ENCODE data around the gene PIGS.

Gene PIGS

DNA sequence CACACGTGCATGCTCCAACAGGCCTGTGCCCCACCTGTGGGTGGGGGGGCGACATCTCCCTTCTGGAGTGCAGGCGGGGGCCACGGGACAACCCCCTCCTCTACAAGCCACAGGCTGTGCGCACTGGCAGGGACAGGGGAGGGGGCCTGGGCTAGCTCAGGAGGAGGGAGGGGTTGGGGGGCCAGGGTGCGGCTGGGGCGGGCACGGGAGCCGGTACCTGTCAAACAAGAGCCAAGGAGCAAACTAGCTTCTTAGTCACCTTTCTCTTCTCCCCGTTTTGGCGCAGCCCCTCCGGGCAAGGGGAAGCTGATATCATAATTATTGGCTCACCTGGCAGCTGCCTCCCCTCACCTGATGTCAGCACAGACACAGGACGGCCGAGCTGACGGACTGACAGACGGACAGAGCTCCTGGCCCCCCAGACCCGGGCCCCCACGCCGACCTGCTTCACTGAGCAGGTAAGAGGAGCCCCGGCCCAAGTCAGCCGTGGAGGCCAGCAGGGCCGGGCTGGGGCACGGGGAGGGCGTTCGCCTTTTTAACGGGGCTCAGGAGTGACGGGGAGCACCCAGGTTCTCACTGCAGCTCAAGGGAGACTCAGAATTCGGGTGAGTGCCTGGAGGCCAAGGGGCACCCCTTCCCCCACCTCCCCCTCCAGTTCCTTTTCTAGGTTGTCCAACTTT, 65.2 kb downstream of the PIGS start, which contains the start of gene FOXN1:
TSS of gene FOXN1 (plus strand) at position 363 of the 680 bp plus-strand sequence. CDS start 17,622 bp downstream, outside the sequence.
- no peak for DNase-seq

DNA sequence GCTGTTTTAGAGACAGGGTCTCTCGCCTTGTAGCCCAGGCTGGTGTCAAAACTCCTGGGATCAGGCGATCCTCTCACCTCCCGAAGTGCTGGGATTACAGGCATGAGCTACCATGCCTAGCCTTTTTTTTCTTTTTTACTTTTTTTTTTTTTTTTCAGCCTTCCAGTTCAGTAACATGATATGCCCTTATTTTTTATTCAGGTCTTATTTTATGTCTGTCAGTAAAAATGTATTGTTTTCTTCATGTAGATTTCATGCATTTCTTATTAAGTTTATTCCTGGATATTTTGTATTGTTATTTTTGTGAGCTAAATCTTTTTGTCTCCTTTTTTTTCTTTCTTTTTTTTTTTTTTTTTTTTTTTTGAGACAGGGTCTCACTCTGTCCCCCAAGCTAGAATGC, 67.9 kb downstream of the PIGS start:
- DNase-seq: no peak

Data from fibroblast of upper back skin (primary cell).